Stimulated activated CD8-positive, alpha-beta memory T cell treated with anti-CD3 and anti-CD28 coated beads, Interleukin-15, amount 100 ng/mL, for 24 hours (primary cell): Measurements from ENCODE around the gene ALDH18A1.
"Not testable (repeated sequence)": the region's sequence is repeated elsewhere in the genome, so short reads cannot be mapped to it uniquely, and the experiment has no call there.

ENCODE experiments used
- DNase-seq: peaks from one replicate; pipeline ENCODE4 v3.0.0-alpha.2; 2020; ENCODE audit warnings: low read depth

Gene ALDH18A1

DNA sequence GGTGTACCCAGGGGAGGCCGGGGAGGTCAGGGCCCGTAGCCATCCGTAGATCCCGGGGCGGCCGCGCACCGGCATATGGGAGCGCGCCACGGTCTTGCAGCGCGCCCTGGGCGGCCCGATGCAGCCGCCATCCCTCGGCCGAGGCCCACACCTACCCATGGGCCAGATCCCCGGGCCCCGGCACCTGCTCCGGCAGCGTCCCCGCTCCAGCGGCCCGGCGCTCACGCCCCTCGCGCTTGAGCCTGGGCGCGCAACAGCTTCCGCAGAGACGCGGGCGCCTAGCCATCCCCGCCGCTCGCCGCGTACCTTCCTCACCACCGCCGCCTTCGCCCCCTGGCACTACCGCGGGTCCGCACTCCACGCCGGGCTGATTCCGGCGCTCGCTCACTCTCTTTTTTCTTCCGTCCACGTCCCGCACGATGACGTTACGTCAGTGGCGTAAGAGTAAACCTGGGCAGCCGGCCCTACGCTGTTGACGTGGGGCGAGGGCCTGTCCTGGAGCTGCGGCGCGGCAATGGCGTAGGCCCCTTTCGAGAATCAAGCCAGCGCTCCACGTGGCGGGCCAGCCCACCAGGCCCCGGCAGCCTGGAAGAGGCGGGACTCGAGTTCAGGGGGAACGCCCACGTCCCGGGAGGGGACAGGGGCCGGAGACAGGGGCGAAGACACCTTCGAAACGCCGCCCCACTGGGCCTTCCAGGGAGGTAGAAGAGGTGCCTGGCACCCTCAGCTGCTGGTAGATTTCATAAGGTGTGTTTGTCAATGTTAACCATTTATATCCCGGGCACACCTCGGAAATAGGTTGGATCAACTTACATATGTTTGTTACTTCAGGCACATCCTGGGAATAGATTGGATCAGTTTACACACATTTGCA lies at the start of gene ALDH18A1:
Gene ALDH18A1 (minus strand): TSS at position 421 of the 874 bp plus-strand sequence. CDS start 3,334 bp downstream, outside the sequence.
- DNase-seq, result peak; percentile 85

DNA sequence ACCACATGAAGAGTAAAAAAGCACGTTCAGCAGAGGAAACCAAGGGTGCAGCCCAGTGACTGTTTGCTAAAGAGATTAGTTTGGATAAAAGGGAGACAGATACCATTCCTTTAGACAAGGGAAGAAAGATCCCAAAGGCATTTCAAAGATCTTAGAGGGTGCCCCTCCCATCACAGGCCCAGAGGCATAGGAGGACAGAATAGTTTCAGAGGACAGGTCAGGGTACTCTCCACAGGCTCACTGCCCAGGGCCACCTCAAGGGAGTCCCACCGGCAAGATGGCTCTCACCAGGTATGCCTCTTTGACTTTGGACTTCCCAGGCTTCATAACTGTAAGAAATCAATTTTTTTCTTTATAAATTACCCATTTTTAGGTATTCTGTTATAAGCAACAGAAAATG lies 41.9 kb upstream of the ALDH18A1 start:
- no peak for DNase-seq

DNA sequence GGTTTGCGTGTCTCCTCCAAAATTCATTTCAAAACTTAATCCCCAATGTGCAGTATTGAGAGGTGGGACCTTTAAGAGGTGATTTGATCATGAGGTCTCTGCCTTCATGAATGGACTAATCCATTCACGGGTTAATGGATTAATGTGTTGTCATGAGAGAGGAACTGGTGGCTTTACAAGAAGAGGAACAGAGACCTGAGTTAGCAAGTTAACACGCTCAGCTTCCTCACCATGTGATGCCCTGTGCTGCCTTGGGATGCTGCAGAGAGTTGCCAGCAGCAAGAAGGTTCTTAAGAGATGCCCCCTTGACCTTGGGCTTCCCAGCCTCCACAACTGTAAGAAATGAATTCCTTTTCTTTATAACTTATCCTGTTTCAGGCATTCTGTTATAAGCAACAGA lies 40.9 kb upstream of the ALDH18A1 start:
- DNase-seq, result no peak

DNA sequence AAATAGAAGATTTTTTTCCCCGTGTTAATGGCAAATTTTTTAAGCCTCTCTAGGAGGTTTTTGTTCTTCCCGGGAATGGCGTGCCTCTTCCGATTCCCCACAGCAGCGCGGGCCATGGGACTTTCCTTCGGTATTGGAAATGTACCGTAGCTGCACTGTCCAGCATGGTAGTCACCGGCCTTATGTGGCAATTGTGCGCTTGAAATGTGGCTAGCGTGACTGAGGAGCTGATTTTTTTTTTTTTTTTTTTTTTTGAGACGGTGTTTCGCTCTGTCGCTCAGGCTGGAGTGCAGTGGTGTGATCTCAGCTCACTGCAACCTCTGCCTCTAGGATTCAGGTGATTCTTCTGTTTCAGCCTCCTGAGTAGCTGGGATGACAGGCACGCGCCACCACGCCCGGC lies 38.2 kb upstream of the ALDH18A1 start:
- no peak for DNase-seq

DNA sequence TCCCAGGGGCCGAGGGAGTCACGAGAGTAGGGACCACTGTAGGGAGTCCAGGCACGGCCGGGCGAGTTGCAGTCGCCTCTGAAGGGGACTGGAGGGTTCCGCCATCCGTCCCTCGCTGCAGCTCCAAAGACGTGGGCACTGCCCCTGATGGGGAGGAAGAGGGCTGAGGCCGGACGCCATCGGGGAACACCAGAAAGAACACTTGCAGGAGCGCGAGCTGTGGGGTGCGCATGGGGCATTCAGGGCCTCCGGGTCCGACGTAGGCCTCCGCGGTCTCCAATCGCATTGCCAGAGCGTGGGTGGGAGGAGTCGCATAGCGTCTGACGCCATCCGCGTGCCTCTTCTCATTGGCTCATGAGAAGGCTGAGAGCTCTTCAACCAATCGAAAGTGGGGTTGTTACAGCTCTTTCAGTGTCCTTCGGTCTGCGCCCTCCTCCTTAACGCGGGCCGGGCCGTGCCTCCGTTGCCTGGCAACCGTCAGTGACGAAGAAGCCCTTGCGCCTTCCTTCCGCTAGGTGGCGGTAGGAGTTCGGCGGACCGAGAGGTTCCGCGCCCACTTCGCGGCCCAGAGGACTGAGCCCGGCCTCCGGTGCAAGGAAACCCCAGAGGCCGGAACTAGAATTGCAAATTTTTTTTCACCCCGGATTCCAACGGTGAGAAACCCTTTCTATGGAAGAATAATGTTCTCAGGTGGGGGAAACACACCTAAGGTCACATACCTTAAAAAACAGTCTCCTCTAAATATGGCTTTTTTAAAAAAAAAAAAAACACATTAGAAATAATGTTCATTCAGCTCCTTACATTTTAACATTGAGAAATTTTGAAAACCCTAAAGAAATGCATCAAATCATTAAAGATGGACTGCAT lies 37.4 kb upstream of the ALDH18A1 start, which contains the start of gene TCTN3:
Gene TCTN3 (minus strand): TSS at position 260 of the 867 bp plus-strand sequence. CDS start 28 bp downstream, at position 232.
- peak; percentile 84 for DNase-seq

DNA sequence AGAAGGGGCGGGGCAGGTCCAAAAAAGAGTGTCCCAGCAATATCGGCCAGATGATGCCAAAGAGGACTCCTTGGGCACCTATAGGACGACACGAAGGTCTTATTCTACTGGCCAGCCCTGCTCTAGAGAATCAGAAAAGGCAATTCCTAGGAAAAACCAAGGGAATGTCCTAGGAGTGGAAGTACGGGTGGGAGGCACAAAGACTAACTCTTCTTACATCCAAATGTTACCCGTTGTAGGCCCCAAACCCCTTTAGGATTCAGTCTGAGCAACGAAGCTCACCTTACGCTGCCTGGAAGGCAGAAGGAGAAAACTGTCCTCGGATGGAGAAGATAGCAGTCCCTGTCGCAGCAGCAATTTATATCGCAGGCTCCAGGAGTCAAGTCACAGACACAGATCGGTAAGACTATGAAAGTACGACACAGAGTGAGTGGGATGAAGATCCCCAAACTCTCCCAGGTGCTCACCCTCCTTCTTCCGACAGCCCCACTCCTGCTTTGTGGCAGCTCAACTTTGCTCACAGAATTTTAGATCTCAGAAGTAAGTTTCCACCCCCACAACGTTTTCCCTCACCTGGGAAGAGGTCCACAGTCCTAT lies 36.7 kb upstream of the ALDH18A1 start:
- no peak for DNase-seq

DNA sequence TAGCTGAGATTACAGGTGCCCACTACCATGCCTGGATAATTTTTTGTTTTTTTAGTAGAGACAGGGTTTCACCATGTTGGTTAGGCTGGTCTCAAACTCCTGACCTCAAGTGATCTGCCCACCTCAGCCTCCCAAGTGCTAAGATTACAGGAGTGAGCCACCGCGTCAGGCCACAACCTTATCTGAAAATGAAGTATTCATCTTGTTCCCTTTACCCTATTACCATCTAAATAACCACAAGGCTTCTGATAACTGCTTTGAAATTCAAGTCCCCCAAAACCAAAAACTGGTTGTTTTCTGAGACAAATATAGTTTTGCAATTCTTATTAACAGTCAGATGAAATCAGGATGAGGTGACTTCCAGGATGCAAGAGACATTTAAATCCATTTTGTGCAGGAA lies 34.8 kb upstream of the ALDH18A1 start:
- DNase-seq, result no peak

DNA sequence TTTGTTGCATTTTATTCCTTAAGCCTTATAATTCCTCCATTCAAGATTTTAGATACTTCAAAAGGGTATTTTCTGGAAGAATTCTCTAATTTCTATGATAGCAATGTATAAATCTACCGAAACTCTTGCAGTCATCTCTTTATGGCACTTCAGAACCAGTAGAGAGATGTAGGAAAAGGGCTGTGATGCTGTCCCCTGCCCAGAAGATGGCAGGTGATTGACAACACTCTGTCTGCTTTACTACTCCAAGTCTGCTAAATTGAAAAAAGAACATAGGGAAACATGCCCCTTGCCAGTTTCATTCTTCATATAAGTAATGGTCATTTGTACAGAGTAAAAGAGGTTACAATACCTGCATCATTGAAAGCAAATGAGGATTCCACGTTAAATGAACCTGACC lies 32.1 kb upstream of the ALDH18A1 start:
- no peak for DNase-seq

DNA sequence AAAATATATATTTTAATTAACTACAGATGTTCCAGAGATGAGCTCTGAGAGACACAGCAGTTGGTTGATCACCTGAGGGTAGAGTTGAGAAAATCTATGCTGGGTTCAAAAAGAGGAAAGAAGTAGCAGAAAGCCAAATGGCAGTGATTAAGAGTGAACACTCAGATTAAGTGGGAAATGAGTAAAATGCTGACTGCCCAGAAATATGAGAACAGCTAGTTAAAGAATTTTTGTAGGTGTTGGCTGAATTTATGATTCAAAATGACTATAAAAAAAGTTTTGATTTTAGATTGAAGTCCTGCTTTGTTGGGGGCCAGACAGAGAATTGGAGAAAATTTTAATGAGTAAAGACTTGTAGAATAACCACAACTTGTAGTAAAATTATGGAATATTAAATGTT lies 27.5 kb upstream of the ALDH18A1 start:
- no peak for DNase-seq

DNA sequence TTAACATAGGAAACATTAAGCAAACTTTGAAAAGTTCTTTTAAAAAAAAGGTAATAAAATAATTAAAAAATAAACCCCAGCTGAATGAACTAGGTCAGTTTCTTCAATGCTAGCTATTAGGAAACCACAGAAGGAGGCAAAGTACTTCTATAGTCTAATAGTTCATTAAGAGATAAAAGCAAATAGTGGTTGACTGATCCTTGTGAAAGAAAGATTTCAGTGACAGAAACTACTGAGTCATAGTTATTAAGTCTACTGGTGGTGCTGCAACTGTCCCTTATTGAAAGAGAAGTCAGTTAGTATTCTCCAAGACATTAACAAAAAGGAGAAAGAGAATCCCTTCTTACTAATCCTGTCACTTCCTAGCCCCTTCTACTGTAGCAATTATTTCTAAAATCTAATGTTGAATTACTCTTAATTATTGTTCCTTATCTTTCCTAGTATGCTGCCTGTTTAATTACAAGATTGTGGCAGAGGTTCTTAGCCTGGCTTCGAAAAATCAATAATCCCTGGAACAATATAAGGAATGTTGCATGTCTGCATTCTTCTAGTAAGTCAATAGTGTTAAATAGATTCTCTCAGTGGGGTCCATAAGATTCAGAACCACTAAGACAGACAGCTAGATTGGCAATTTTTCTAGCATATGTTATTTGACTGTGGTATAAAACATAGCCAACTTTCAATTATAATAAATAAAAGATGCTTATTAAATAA lies 19.0 kb upstream of the ALDH18A1 start:
- no peak for DNase-seq

DNA sequence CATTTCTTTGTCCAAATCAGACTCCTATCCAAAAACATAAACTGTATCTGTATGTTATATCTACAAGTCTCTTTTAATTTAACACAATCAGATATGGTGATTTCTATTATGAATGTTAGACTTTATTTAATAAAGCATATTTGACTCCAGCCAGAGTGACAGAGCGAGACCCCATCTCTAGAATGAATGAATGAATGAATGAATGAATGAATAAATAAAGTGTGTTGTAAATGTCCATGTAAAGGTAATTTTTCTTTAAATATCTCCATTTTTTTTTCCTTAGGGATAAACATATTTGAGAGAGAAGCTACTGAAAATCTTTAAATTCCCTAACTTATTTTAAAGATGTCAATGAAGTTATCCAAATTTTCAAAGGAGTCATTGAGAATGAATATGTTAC lies 18.1 kb upstream of the ALDH18A1 start:
- DNase-seq, result no peak

DNA sequence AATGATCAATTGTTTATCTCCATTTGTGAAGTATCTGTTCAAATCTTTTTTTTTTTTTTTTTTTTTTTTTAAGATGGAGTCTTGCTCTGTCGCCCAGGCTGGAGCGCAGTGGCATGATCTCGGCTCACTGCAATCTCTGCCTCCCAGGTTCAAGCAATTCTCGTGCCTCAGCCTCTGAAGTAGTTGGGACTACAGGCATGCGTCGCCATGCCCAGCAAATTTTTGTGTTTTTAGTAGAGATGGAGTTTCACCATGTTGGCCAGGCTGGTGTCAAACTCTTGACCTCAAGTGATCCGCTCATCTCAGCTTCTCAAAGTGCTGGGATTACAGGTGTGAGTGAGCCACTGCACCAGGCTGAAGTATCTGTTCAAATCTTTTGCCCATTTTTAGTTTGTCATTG lies 16.1 kb upstream of the ALDH18A1 start:
- not testable (repeated sequence) for DNase-seq

DNA sequence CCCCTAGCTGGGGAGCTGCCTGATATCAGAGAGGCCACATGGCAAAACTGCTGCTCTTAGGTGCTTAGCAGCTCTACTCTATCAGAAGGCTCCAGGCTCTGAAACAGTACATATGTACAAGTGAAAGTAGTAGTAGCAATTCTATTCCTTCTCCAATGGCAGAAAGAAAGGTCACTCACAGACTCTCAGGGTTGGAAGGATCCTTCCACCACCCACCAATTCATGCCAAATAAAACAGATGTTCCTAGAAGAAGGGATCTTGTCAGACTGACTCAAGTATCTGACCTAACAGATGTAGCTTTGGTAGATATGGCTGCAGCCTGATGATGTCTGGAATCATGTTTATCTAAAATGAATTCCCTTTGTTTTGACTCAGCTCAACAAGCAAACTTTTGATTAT lies 8.0 kb upstream of the ALDH18A1 start:
- DNase-seq, result no peak

DNA sequence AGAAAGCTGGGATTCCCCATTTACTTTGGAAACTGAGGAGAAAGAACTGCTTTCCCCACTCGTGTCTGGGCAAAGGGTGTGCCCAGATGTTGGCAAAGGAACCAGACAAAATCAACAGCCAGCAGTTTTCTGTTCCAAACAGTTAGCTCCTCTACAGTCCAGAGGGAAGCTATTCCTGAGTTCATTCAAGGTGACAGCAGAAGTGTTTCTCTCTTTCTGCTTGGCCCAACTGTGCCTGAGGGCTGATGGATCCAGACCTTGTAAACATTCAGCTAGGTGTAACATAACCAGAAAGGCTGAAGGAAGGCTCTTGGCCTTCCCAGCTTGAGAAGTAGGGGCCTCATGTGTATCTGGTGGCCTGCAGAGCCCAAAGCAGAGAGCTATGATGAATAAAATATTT lies 7.0 kb upstream of the ALDH18A1 start:
- DNase-seq, result no peak

DNA sequence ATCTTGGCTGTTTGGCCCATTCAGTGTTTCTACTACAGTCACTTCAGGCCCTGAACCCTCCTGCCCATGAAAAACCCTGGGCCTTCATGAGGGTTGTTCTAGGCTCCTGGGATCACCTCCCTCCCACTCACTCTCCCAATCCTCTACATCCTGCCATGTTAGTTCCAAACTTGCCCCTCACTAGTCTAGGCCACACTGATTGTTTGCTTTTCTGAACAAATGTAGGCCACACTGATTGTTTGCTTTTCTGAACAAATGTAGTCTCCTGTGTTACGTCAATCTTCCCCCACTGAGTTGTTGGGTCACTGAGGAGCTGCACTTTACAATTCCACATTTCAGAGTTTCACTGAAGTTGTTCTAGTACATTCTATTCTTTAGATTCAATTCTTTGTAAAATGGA lies 5.3 kb upstream of the ALDH18A1 start:
- DNase-seq, result no peak

DNA sequence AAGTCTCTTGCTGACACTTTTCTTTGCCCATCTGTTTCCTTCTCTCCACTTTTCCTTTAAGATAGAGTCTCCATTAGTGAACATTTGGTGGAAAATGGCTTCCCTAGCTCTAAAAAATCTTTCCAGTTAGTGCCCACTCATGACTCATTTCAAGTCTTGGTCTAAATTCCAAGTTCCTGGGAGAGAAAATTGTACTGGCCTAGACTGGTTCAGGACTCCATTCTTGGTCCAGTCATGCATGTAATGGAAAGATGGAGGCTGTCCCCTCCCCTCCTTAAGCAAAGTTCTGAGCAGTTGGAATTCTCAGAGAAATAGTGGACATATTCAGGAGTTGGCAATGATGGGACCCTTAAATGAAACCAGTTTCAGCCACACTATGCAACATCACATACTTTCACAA lies 3.8 kb upstream of the ALDH18A1 start:
- DNase-seq, result no peak

DNA sequence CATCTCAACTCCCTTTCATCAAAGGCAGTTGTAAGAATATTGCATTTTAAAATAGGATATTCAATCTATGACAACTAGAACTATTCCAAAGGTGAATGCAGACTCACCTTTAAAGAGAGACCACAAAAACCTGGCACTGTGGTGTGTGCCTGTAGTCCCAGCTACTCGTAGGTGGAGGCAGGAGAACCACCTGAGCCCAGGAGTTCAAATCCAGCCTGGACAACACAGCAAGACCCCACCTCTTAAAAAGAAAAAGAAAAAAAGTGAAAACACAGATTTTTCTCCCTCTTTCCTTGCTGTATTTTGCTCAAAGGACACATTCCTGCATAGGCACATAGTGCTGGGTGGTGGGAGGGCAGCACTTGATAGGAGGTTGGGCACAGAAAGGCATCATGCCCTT lies 739 bp upstream of the ALDH18A1 start:
- no peak for DNase-seq

DNA sequence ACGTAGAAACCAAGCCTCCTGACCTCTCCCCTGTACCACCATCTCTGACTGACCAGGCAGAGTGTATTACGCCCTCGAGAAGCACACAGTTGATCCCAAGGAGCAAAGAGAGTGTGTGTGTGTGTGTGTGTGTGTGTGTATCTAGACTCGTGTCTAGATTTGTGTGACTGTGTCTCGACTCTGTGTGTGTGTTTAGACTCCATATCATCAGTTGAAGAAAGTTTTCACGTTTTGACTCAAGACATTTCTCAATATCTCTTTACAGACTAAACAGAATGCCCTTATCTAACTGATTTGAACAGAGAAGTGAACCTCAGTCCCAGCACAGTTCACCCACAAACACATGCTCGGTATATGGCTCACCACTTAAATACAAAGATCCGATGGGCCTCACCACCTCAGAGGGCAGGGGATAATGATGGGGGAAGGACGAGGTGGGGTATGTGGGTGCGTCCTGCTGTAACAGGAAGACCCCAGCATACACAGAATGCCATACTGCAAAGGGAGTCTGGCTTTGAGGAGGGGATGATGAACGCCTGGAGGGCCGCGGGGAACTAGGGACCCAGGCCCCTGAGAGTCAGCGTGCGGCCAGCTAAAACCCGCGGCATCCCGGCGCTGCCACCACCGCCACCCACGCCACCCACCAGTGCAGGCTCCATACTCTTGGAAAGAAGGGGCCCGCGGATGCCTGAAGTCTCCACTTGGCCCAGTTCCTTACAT lies 780 bp downstream of the ALDH18A1 start:
- peak; percentile 6 for DNase-seq

DNA sequence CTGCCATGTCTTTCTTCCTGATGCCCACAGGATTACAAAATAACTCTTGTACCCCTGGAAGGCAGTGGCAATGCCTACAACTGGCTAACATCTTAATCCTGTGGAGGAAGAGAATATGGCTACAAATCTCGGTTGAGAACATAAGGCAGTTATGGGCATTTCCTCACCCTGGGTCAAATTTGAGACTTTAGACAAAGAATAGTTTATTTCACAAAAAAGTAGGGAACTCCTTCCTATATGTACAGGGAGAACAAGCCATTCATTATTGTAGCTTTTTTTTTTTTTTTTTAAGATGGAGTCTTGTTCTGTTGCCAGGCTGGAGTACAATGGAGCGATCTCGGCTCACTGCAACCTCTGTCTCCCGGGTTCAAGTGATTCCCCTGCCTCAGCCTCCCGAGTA lies 2.6 kb downstream of the ALDH18A1 start:
- DNase-seq, result no peak

DNA sequence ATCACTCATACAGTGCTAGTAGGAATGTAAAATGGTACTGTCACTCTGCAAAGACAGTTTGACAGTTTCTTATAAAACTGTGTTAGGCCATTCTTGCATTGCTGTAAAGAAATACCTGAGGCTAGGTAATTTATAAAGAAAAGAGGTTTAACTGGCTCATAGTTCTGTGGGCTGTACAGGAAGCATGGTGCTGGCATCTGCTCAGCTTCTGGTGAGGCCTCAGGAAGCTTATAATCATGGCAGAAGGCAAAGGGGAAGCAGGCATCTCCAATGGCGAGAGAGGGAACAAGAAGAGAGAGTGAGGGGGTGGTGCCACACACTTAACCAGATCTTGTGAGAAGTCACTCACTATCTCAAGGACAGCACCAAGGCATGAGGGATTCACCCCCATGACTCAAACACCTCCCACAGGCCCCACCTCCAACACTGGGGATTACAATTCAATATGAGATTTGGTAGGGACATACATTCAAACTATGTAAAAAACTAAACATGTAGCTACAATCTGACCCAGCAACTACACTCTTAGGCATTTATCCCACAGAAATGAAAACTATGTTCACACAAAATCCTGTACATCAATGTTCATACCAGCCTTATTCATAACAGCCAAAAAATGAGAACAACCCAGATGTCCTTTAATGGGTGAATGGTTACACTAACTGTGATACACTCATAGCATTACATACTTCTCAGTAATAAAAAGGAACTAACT lies 5.0 kb downstream of the ALDH18A1 start:
- no peak for DNase-seq

DNA sequence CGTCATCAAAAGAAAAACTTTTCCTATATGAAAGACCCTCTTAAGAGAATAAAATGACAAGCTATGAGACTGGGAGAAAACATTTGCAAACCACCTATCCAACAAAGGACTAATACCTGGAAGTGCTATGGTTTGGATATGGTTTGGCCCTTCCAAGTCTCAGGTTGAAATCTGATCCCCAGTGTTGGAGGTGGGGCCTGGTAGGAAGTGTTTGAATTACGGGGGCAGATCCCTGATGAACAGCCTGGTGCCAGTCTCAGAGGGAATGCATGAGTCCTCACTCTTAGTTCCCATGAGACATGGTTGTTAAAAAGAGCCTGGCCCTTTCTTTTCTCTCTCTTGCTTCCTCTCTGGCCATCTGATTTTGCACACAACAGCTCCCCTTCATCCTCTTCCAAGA lies 6.3 kb downstream of the ALDH18A1 start:
- no peak for DNase-seq
